GM18907 (cell line): ENCODE data around the gene CNTFR.

Source experiments
- ATAC-seq: cut with Tn5 transposase; IDR thresholded peaks from one replicate; pipeline ENCODE4 v1.9.1; 2021; ENCODE audit warnings: mild to moderate bottlenecking, moderate library complexity; ENCODE audit not compliant: unreplicated experiment

The CNTFR gene

DNA sequence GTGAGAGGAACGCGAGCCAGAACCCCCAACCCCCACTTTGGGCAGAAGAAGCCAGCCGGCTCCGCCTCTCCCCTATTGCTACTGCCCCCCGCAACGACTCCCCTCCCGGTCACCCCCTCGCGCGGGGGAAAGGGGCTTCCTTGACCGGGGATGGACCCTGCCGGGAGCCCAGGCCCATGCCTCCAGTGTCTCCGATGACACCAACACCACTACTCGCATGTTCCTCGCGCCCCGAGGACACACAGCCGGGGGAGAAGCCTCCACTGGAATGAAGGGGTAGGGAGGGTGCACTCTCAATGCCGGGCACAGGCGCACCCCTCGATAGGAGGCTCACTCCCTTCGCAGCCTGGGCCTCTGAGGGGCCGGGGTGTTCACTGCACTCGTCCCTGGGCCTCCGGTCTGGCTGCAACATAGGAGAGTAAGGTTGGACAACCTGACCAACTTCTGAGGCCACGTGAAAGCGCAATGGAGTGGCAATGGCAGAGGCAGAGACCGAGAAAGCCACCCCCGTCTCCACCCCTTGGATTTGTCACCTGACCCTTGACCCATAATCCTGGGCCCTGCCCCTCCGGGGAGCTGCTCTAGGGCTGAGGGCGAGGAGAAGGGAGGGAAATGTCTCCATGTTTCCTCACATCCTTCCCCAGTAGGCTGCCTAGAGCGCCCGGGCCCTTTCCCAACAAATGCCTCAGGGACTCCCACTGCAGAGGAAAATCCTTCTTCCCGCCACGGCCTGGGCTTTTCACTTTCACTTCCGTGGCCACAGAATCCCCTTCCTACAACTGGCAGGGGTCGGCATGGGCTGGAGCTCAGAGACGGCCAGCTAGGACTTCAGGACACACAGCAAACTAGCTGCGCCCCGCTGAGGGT is 1.1 kb upstream of the CNTFR start:
- ATAC-seq, result no peak

- no peak for ATAC-seq
These were observed 571 bp downstream of the CNTFR start for GRCh38 chr9:34588671-34589635.

DNA sequence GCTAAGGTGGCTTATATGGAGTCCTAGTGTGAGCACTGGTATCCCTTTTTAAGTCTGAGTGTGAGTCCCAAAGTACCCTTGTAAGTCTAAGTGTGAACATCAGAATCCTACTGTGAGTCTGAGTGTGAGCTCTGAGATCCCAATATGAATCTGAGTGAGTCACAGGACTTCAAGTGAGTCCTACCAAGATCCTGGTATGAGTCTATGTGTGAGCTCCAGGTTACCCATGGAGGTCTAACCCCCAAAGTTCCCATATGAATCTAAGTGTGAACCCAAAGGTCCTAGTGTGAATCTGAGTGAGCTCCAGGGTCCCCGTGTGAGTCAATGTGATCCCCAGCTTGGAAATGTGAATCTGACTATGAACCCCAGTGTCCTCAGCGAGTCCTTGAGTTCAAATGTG is 2.3 kb downstream of the CNTFR start:
- no peak for ATAC-seq

DNA sequence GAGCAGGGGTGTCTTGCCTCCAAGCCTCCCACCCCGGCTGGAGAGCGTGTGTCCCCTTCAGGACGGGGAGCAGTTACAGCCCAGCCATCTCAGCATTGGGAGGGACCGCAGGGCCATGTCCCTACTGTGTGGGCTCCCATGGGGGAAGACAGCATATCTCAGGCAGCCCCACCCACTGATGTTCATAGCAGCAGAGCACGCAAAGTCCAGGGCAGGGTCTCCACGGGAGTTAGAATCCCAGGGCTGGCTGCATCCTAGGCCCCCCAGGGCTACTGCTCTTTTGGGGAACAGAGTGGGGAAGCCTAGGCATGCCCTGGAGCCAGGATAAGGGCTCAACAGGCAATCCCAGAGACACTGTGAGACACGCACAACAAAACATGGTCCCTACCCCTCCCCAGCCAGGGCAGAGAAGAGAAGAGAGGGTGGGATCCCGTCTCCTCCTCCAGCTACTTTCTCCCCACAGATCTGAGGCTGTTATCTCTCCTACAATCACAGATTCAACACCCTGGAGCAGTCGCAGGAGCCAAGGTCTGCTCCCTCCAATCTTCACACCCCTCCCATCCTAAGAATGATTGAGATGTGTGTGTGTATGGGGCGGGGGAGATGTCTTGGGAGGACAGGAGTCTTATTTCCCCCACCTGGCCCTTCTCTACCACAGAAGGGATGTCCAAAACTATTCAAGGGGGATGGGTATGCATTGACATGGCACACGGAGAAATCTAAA is 3.4 kb downstream of the CNTFR start:
- ATAC-seq, result no peak

GRCh38 chr9:34584970-34585369 is 4.6 kb downstream of the CNTFR start:
- no peak for ATAC-seq

DNA sequence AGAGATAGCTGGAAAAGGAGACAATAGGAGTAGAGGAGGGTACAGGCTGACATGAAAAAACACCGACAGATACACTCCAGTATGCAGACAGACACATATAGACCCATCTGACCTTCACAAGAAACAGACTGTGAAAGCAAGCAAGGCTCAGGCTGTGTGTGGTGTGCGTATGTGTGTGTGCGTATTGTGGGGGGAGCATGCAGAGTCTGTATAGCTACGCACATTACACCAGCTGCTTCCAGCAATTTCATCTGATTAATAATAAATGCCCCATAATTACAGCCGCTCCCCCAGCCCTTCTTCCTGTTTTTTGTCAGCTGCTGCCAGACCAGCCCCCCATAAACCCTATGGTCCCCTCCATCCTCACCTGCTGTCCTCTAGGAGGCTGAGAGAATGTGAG is 6.7 kb downstream of the CNTFR start:
- no peak for ATAC-seq

GRCh38 chr9:34581318-34581717 is 8.2 kb downstream of the CNTFR start:
- ATAC-seq, result no peak

GRCh38 chr9:34580358-34580757 is 9.2 kb downstream of the CNTFR start:
- no peak for ATAC-seq

DNA sequence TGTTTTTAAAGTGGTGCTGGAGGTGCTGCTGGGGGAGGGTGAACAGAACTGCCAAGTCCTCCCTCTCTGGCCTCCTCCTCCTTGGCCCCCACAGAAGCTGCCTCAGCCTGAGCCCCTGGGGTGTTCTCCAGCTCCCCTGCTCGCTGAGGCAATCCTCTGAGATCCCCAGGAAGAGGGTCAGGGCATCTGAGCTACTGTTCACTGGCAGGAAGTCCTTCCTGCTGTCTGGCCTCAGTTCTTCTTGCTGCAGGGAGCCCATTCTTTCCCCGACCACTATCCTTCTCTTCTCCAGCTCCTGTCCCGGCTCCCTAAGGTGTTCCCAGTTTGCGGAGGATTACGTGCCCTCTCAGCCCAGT is 9.7 kb downstream of the CNTFR start:
- ATAC-seq, result no peak

DNA sequence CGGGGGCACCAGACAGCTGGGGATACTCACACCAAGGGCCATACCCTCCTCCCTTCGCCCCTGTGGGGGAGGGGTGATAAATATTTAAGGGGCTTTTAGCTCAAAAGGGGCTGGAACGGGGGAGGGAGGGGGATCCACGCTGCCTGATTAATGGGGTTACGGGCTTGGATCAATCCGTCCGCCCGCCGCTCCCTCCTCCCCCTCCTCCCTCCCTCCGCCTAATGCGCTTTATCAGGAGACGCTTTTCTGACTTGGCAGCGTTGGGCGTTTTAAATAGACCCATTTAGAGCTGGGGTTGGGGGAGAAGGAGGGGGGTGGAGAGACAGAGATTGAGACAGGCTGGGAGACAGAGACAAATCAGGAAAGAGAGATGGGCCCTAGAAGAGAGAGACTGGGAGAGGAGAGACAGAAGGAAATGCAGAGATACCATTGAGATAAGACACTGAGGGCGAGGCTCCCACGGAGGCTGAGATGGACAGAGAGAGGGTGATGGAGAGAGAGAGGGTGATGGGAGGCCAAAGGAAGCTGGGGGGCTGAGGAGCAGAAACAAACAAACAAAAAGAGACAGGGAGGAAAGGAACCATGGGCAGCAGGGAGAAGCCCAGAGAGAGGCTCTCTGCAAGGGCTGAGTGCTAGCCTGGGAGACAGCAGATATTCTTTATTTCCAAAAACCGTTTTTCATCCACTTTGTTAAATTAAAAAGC is 10.3 kb downstream of the CNTFR start:
- ATAC-seq, result no peak

DNA sequence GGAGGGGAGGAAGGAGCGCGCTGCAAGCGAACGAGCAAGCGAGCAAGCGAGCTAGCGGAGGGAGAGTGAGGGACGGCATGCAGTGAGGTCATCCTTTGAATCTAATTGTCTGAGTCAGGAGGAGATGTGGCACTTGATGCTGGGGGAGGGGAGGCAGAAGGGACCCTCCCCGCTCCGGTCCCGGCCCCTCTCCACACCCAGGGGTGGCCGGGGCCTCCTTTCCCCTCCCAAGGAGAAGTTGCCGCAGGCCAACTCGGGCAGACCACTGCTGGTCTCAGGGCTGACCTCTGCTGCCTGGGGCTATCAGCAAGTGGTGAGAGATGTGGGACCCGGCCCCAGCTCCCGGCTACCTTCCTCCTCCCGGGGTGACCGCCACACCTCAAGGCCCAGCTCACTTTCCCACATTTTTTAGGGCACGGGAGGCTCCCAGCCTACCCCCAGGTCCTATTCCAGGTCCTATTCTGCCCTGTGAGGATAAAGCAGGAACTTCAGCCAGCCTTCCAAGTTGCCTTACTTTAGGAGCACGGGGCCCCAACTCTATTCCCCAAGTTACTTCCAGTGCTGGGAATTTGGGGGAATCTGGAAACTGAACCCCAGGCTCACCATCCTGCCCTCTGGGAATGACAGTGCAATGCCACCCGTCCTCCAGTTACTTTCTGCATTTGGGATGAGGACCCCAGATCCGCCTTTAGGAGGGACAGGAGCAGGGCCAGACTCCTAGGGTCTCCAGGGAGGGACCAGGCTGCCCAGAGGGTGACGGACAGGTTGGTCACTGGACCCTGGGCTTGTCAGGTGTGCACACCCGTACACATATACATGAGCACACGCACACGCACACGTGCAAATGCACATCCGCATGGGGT is 11.1 kb downstream of the CNTFR start:
- ATAC-seq, result no peak

- no peak for ATAC-seq
These were observed 11.9 kb downstream of the CNTFR start for GRCh38 chr9:34577400-34578240.

DNA sequence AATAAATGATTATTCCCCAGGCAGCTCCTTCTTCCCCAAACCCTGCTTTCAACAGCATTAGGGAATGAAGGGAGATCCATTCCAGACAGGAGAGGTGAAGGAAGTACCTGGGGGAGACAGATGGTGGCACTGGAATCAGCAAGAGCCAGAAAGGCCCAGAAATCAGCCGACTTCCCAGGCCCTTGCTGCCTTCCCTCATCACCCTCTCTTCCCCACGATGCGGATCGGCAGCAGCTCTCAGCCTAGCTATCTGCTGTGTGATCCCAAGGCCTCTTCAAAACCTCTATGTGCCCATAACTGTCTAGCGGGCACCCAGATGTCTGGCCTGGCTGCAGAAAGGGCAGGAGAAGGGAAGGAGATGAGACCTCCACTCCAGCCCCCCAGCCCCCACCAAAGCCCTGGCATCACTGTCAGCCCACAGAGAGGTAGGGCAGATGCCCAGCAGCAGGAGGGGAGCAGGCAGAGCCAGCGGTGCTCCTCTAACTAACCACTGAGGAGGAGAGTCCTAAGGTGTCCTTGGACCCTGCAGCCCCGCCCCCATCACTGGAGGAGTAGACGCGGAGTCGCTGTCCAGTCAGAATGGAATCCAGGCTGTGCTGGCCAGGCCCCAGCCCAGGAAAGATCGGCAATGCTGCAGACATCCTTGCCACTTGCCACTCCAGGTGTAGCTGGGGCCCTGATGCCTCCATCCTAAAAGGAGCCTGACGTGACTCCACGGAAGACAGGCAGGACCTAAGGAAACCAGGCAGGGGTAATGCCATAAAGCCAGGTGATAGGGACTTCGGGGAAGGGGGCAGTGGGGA is 12.7 kb downstream of the CNTFR start:
- ATAC-seq, result no peak

- no peak for ATAC-seq
These were observed 13.5 kb downstream of the CNTFR start for GRCh38 chr9:34575862-34576596.

- ATAC-seq, result no peak
These were observed 14.3 kb downstream of the CNTFR start for GRCh38 chr9:34575241-34575640.

GRCh38 chr9:34574571-34574970 is 15.0 kb downstream of the CNTFR start:
- ATAC-seq, result no peak

DNA sequence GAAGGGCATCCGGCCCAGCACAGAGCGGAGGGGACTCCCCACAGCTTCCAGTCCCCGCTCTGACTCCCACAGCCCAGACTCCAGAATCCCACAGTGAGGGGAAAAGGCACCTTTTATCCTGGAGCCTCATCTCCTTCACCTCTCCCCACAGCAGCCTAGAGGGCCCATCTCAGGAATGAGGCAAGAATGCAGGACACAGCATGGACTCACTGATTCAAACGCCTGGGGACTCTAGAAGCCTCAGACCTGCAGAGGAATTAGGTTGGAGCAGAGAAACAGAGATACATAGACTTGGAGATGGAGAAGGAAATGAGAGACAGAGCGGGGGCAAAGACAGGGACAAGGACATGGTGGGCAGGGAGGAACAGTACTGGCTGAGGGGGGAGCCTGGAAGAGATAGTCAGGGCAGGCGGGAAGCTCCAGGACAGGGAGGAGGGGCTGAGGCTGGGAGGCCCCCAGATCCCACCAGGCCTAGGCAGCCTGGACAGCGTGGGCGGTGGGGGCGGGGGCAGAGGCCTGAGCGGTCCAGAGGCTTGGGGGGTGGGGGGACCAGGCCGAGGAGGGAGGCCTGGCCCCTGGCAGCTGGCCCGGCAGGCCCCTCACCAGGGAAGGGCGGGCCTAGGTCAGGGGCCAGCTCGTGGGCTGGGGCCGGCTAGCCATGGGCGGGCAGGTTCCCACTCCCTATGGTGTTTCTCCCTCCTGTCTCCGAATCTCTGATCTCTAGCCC is 15.8 kb downstream of the CNTFR start:
- ATAC-seq, result no peak
